Stimulated activated CD8-positive, alpha-beta memory T cell treated with anti-CD3 and anti-CD28 coated beads, Interleukin-15, amount 100 ng/mL, for 1 hour (primary cell): ENCODE measurements around the gene MAS1L.

Experiments
- DNase-seq: peaks from one replicate; pipeline ENCODE4 v3.0.0-alpha.2; 2020; ENCODE audit warnings: low read depth

MAS1L gene, protein sequence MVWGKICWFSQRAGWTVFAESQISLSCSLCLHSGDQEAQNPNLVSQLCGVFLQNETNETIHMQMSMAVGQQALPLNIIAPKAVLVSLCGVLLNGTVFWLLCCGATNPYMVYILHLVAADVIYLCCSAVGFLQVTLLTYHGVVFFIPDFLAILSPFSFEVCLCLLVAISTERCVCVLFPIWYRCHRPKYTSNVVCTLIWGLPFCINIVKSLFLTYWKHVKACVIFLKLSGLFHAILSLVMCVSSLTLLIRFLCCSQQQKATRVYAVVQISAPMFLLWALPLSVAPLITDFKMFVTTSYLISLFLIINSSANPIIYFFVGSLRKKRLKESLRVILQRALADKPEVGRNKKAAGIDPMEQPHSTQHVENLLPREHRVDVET

DNA sequence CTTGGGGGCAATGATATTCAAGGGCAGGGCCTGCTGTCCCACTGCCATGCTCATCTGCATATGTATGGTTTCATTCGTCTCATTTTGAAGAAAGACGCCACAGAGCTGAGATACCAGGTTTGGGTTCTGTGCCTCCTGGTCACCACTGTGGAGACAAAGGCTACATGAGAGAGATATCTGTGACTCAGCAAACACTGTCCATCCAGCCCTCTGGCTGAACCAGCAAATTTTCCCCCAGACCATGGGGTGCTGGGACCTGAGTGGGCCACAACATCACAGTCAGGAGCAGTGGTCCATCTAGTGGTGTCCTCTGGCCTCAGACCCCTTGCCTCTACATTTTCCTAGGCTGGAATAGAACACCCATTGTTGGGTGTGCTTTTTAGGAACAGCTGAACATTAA is at the start of gene MAS1L:
MAS1L (minus strand) TSS at position 297 of the 400 bp plus-strand sequence; CDS start at position 243, 54 bp downstream.
- DNase-seq = no peak

GRCh38 chr6:29532320-29532951 is 44.7 kb upstream of the MAS1L start:
- no peak for DNase-seq

- DNase-seq = no peak
Measured at GRCh38 chr6:29531668-29532067, 43.9 kb upstream of the MAS1L start.

DNA sequence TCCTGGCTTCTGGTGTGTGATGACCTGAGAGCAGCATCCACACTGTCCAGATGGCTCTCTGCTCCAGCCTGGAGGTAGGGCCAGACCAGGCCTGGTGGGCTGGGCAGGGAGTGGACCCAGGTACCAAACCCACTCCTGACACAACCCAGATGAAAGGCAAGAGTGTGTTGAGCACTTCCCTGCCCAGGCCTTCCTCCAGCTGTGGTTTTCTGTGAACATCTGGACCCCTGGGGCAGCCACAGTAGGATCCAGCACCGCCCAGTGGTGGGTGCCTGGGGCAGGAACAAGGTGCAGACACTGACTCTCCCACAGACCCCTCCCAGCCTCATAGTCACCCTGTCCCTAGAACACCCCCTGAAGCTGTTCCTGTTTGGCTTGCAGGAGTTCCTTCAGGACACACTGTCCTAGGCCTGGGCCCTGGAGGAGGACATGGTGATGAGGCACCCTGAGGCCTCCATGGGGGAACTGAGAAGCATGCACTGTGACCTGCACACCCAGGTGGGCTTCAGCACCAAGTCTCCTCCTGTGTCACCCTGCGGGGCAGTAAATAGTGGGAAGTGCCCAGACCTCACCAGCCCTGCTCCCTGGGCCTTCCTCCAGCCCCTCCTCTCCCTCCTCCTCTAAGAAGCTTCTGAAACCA is 43.0 kb upstream of the MAS1L start:
- DNase-seq = no peak

DNA sequence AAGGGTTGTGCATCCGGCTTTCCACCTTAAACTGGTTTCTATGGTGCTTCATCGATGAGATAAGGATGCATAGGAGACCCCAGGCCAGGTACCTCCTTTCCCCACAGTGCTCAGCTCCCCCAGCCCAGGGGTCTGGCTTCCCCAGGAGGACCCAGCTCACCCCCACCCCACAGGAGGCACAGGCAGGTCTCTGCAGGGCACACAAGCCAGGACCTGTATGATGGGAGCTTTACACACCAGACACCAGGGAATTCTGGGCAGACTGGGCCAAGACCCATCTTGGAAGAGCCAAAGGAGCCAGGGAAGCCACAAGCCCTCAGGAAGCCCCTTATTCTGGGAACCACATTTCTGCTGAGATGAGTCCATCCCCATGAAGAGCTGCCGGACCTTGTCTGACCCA is 42.2 kb upstream of the MAS1L start:
- DNase-seq = no peak

GRCh38 chr6:29528988-29529560 is 41.3 kb upstream of the MAS1L start:
- no peak for DNase-seq

GRCh38 chr6:29528300-29528931 is 40.7 kb upstream of the MAS1L start:
- DNase-seq = no peak

- no peak for DNase-seq
Measured at GRCh38 chr6:29527564-29527963, 39.8 kb upstream of the MAS1L start.

- no peak for DNase-seq
Measured at GRCh38 chr6:29527126-29527525, 39.4 kb upstream of the MAS1L start.

DNA sequence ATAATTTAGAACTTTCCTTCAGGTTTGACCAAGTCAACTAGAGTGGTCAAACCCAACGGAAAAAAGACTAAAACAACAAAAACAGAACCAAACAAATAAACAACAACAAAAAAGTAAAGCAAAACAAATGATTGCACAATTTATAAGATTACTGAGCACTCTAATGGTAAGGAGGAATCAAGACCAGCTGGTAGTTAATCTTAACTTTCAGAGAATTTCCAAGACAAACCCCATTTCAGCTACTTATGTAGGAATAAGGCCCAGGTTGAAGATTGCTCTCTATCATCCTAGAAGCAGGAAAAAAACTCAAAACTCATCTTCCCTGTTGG is 37.5 kb upstream of the MAS1L start:
- DNase-seq = no peak

GRCh38 chr6:29524444-29525310 is 36.9 kb upstream of the MAS1L start:
- no peak for DNase-seq

DNA sequence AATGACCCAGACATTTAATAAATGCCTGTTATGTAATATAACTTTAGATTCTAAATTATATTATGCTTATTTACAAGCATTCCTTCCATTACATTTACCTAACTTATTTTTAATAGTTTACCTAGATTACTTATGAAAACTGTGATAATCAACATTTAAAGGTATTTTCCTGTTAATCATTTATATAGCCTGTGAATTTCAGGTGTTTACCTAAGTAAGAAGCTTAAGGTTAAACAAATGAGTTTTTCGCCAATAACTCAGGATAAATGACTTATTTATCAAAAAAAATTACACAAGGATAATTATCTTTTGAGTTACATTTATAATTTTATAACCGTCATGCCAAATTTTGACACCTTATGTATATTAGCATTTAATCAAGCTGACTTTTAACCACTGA is 36.3 kb upstream of the MAS1L start:
- no peak for DNase-seq

- no peak for DNase-seq
Measured at GRCh38 chr6:29522227-29522626, 34.5 kb upstream of the MAS1L start.

DNA sequence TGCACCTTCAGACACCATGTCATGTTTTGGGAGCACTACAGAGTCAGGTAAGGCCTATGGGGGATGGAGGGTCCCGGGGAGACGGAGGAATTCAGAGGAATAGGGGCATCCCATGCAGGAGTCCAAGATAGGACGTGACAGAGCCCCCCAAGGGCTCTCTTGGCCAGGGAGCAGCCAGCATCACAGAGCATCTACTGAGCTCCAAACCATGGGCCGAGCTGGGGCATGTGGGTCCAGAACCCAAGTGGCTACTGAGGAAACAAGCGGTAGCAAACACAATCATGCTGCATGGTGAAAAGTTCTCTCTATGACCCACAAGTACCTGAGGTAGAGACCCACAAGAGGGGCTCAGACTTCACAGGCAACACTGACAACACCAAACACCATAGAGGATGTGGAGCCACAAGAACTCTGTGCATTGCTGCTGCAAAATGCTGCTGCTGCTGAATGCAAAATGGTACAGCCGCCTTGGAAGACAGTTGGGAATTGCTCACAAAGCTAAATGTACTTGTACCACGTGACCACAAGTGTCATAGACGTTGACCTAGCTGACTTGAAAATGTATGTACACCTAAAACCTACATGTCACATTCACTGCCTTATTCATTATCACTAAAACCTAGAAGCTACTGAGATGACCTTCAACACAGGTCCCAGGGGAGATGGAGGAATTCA is 33.4 kb upstream of the MAS1L start:
- no peak for DNase-seq

- no peak for DNase-seq
Measured at GRCh38 chr6:29520232-29520631, 32.5 kb upstream of the MAS1L start.

GRCh38 chr6:29519291-29520010 is 31.7 kb upstream of the MAS1L start:
- DNase-seq = no peak

DNA sequence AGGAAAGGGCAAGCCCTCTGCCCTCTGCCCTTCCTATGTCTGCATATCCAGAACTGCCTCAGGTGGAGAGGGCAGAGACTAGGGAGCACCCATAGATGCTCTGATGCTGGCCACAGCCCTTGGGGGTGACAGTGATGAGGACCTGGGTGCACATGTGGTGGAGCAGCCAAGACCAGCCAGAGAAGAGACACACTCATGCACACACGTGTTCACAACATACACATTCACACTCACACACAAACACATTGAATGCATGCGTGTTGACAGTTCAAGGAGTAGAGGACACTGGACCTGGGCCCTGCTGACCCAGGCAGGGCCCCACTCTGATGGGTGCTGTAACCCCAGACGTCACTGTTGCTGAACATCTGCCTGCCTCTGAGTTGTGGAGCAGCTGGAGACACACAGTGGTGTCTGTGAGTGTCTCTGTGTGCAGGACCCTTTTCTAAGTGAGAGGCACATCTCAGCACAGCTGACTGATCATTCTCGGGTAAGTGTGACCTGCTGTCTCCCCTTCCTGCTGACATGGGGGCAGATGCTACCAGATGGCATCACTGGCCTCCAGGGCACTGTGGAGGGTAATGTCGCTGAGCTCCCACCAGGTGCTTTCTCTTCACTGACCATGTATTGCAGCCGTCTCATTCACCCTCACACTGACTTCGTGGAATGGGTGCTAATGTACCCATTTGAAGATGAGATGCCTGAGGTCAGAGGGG is 30.1 kb upstream of the MAS1L start:
- DNase-seq = no peak

DNA sequence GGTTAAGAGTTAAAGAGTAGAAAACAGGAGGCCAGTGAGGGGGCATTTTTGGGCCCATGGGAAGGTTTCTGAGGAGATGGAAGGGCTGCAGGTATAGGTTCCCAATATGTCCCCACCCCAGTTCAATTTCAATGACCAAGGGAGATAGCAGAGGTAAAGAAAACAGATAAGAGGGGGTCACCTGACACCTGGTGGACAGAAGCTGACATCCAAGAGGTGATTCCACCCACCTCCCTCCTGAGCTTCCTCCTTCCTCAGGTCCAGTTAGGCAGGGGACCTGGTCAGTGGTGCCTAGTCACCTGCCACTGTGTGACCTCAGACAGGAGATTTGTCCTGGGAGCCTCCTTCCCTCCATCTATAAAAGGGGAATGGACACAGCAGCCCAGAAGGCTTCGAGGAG is 29.5 kb upstream of the MAS1L start:
- no peak for DNase-seq

GRCh38 chr6:29516108-29516507 is 28.4 kb upstream of the MAS1L start:
- no peak for DNase-seq
